HCT116 (cell line): ENCODE data around the gene FBXL16. TPM values are rescaled to one million over a fixed set of nuclear protein-coding genes. Genes with fewer than 3 reads are reported as not detected.

Experiments used
- ATAC-seq: fragments of 200-7000 bp; cut with Tn5 transposase; 2 replicates; pipeline ENCODE4 v1.9.1; 2020; ENCODE audit warnings: mild to moderate bottlenecking, moderate library complexity
- BruUV-seq: library from RNA; stranded (reverse); fragments of 400-500 nt; replicated peaks from 2 replicates; lab custom pipeline; 2021; lab: Mats Ljungman, UMichigan
- CTCF ChIA-PET: fragments of 300-600 bp; sonication (Branson Sonifier 250); formaldehyde crosslinking; loops from one replicate; lab custom pipeline; 2021; ENCODE audit warnings: antibody characterized with exemption; lab: Charles Lee
- POLR2A ChIA-PET: fragments of 300-600, 350-600 bp; sonication (Branson Sonifier 250); formaldehyde crosslinking; loops from one replicate; lab custom pipeline; 2021; ENCODE audit warnings: antibody characterized with exemption; lab: Charles Lee
- RAD21 ChIA-PET, 2 experiments: fragments of 300-600 bp; sonication (Branson Sonifier 250); formaldehyde crosslinking; loops; one replicate each; lab custom pipeline; 2023; ENCODE audit warnings: low total read pairs in 2 of 2; ENCODE audit not compliant: uncharacterized antibody in 2 of 2, unreplicated experiment in 2 of 2, low non-redundant PET in 1 of 2; lab: Charles Lee
- DNase-seq: peaks from one replicate; pipeline ENCODE4 v3.0.0-alpha.2; 2010; ENCODE audit warnings: low read depth, low spot score
- H2AFZ ChIP-seq: fragments of 200-600 bp; shearing (Covaris generic), sonication (generic); 2 replicates; pipeline ENCODE4 v1.6.1; 2017; ENCODE audit warnings: low read depth, mixed run types, mixed read lengths, antibody characterized with exemption, low read length; ENCODE audit not compliant: poor library complexity, severe bottlenecking
- H3K27ac ChIP-seq: 2 replicates; pipeline ENCODE4 v1.5.1; 2012; ENCODE audit warnings: low read depth, low read length
- H3K27me3 ChIP-seq: fragments of 200-600 bp; sonication (generic); 2 replicates; pipeline ENCODE4 v1.6.1; 2016; ENCODE audit warnings: mixed run types, low read length, mixed read lengths; ENCODE audit not compliant: insufficient read depth
- H3K36me3 ChIP-seq, 2 experiments: fragments of 200-500 bp in 1 of 2; fragments of 200-600 bp in 1 of 2; sonication (Bioruptor generic) in 1 of 2; sonication (generic) in 1 of 2; 2 replicates each; pipeline versions ENCODE4 v1.5.1 to v1.6.1; 2014 to 2016; ENCODE audit warnings: low read length in 2 of 2, inconsistent platforms in 1 of 2, mixed read lengths in 1 of 2, mixed run types in 1 of 2; ENCODE audit not compliant: insufficient read depth in 2 of 2, control insufficient read depth in 1 of 2
- H3K4me1 ChIP-seq, 2 experiments: fragments of 200-600 bp in 1 of 2; sonication (generic) in 1 of 2; 2 replicates each; pipeline versions ENCODE4 v1.5.1 to v1.6.1; 2012 to 2017; ENCODE audit warnings: low read length in 2 of 2, inconsistent platforms in 1 of 2, mild to moderate bottlenecking in 1 of 2, mixed read lengths in 1 of 2, mixed run types in 1 of 2, moderate library complexity in 1 of 2; ENCODE audit not compliant: insufficient read depth in 2 of 2, control insufficient read depth in 1 of 2
- H3K4me2 ChIP-seq: fragments of 200-600 bp; sonication (generic); 2 replicates; pipeline ENCODE4 v1.6.1; 2017; ENCODE audit warnings: mixed run types, low read length, mixed read lengths
- H3K4me3 ChIP-seq, 2 experiments: fragments of 200-600 bp in 1 of 2; sonication (generic) in 1 of 2; replicated peaks in 1 of 2; 2 replicates each; pipeline ENCODE4 v1.5.1; 2011 to 2016; ENCODE audit warnings: low read length in 2 of 2, control low read depth in 1 of 2, low read depth in 1 of 2, mild to moderate bottlenecking in 1 of 2, mixed read lengths in 1 of 2, mixed run types in 1 of 2
- H3K79me2 ChIP-seq: fragments of 200-600 bp; sonication (generic); 2 replicates; pipeline ENCODE4 v1.6.1; 2017; ENCODE audit warnings: mild to moderate bottlenecking, mixed run types, low read length, moderate library complexity, mixed read lengths; ENCODE audit not compliant: insufficient read depth
- H3K9ac ChIP-seq: fragments of 200-600 bp; sonication (generic); 2 replicates; pipeline ENCODE4 v1.6.1; 2016; ENCODE audit warnings: low read length, mixed read lengths
- H3K9me2 ChIP-seq: fragments of 200-600 bp; sonication (generic), shearing (Covaris generic); 2 replicates; pipeline ENCODE4 v1.6.1; 2017; ENCODE audit warnings: mixed run types, mild to moderate bottlenecking, moderate library complexity; ENCODE audit not compliant: insufficient read depth
- H3K9me3 ChIP-seq, 2 experiments: fragments of 200-500 bp in 1 of 2; fragments of 200-600 bp in 1 of 2; sonication (Bioruptor generic) in 1 of 2; sonication (generic) in 1 of 2; 2 replicates each; pipeline ENCODE4 v1.6.1; 2014 to 2017; ENCODE audit warnings: low read length in 2 of 2, mixed read lengths in 2 of 2, inconsistent platforms in 1 of 2, low read depth in 1 of 2, mild to moderate bottlenecking in 1 of 2, mixed run types in 1 of 2, moderate library complexity in 1 of 2; ENCODE audit not compliant: control insufficient read depth in 1 of 2, insufficient read depth in 1 of 2
- H4K20me1 ChIP-seq: fragments of 200-600 bp; sonication (generic), shearing (Covaris generic); 2 replicates; pipeline ENCODE4 v1.6.1; 2017; ENCODE audit warnings: mixed run types, mild to moderate bottlenecking, moderate library complexity; ENCODE audit not compliant: insufficient read depth
- CEBPB ChIP-seq: IDR thresholded peaks from 2 replicates; pipeline ENCODE4 v1.6.1; 2012; ENCODE audit warnings: low read depth
- EGR1 ChIP-seq: IDR thresholded peaks from 2 replicates; pipeline ENCODE4 v1.6.1; 2012; ENCODE audit warnings: low read depth
- EZH2 ChIP-seq: fragments of 200-600 bp; sonication (generic); IDR thresholded peaks from 2 replicates; pipeline ENCODE4 v1.6.1; 2017; ENCODE audit warnings: antibody characterized with exemption, mixed run types
- FOSL1 ChIP-seq: IDR thresholded peaks from 2 replicates; pipeline ENCODE4 v1.6.1; 2012; ENCODE audit warnings: low read depth
- POLR2A ChIP-seq: IDR thresholded peaks from 2 replicates; pipeline ENCODE4 v1.7.0; 2011; ENCODE audit warnings: borderline replicate concordance; ENCODE audit not compliant: insufficient read depth, insufficient read length; ENCODE audit errors: extremely low read depth
- POLR2AphosphoS5 ChIP-seq: IDR thresholded peaks from 2 replicates; pipeline ENCODE4 v1.6.1; 2011; ENCODE audit warnings: mild to moderate bottlenecking, low read depth, low read length, moderate library complexity
- SIN3A ChIP-seq: IDR thresholded peaks from 2 replicates; pipeline ENCODE4 v1.6.1; 2012; ENCODE audit warnings: low read depth
- SP1 ChIP-seq: IDR thresholded peaks from 2 replicates; pipeline ENCODE4 v1.6.1; 2012; ENCODE audit warnings: low read depth
- ZFX ChIP-seq: fragments of 450-650 bp; IDR thresholded peaks from 2 replicates; pipeline ENCODE4 v1.6.1; 2017
- intact Hi-C: fragments of 100-400 bp; cut with micrococcal nuclease; formaldehyde crosslinking; loops from 2 replicates; pipeline ENCODE4 v1.10.0; 2022
- total RNA-seq: library from RNA; stranded (reverse); gene quantifications from one replicate; pipeline ENCODE4 v1.2.1, GENCODE V29; 2021; ENCODE audit not compliant: unreplicated experiment
- TF ChIP-seq, protein P1 (sequence below): IDR thresholded peaks from 2 replicates; pipeline ENCODE4 v1.6.1; 2012; ENCODE audit warnings: low read depth
- TF ChIP-seq, protein P2 (sequence below), 3 experiments: fragments of 200-600 bp in 1 of 3; sonication (generic) in 1 of 3; IDR thresholded peaks in 2 of 3; conservative IDR thresholded peaks in 1 of 3; 2 replicates each; pipeline ENCODE4 v1.5.1; 2012 to 2017; ENCODE audit warnings: low read depth in 2 of 3, low read length in 2 of 3, antibody characterized with exemption in 1 of 3, borderline replicate concordance in 1 of 3, control low read depth in 1 of 3, mild to moderate bottlenecking in 1 of 3, mixed read lengths in 1 of 3, mixed run types in 1 of 3, moderate library complexity in 1 of 3; ENCODE audit not compliant: insufficient read depth in 1 of 3

FBXL16 gene
- total RNA-seq, 1 experiment from 2014 or later = 49.7 TPM

DNA sequence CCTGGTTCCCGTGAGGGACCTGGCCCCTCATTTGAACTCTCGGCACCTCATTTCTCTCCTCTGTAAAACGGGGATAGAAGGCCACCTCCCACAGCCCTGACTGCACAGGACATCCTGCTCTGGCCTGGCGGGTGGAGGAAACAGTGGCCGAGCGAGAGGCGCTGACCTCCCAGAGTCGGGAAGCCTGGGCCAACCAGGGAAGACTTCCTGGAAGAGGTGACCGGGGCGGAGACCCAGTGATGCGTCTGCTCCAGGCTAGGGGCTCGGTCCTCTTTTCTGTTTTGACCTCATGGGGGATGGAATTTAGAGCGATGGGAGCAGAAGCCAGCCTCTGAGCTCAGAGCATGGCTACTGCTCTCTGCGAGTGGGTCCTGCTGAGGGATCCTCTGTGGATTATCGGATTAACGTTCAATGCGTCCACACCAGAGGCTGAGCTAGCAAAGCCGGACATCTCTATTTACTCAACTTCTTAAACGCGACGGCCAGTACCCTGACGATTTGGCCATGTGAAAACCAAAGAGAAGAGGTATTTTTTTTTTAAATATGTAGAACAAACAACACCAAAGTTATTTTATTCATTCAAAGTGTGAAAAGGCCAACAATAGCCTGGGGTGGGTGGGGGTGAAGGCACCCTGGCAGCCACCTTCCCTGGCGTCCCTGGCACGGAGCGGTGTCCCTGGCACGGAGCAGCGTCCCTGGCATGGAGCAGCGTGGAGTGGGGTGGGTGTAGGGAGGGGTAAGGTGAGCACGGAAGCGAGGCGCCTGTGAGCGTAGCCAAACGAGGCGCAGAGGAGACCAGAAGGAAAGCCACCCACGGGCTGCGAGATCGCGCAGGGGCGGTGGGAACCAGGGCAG lies 45.8 kb upstream of the FBXL16 start:
- Histone ChIP-seq H3K9me2 (no peaks in the 10 kb centered on the region), H3K27me3 (no peaks in the 10 kb centered on the region), H3K36me3 (no peaks in the 10 kb centered on the region), H3K9ac (no peak overlapping the region), H3K27ac (no peak overlapping the region), H3K9me3 (peaks cover 0 to 2% of the 10 kb centered on the region in 2 experiments; a peak in 1 of 4 replicates), H3K79me2 (no peaks in the 10 kb centered on the region), H3K4me2 (no peak overlapping the region), H3K4me1 (peaks cover 5 to 14% of the 10 kb centered on the region in 2 experiments), H4K20me1 (no peaks in the 10 kb centered on the region), H3K4me3 (no peak overlapping the region), H2AFZ (no peak overlapping the region)
- TF ChIP-seq CEBPB (no peak), SP1 (no peak), FOSL1 (no peak), SIN3A (no peak), POLR2AphosphoS5 (no peak), POLR2A (no peak), EGR1 (no peak), ZFX (no peak), EZH2 (no peak)
- TF ChIP-seq, protein P1, sequence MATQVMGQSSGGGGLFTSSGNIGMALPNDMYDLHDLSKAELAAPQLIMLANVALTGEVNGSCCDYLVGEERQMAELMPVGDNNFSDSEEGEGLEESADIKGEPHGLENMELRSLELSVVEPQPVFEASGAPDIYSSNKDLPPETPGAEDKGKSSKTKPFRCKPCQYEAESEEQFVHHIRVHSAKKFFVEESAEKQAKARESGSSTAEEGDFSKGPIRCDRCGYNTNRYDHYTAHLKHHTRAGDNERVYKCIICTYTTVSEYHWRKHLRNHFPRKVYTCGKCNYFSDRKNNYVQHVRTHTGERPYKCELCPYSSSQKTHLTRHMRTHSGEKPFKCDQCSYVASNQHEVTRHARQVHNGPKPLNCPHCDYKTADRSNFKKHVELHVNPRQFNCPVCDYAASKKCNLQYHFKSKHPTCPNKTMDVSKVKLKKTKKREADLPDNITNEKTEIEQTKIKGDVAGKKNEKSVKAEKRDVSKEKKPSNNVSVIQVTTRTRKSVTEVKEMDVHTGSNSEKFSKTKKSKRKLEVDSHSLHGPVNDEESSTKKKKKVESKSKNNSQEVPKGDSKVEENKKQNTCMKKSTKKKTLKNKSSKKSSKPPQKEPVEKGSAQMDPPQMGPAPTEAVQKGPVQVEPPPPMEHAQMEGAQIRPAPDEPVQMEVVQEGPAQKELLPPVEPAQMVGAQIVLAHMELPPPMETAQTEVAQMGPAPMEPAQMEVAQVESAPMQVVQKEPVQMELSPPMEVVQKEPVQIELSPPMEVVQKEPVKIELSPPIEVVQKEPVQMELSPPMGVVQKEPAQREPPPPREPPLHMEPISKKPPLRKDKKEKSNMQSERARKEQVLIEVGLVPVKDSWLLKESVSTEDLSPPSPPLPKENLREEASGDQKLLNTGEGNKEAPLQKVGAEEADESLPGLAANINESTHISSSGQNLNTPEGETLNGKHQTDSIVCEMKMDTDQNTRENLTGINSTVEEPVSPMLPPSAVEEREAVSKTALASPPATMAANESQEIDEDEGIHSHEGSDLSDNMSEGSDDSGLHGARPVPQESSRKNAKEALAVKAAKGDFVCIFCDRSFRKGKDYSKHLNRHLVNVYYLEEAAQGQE = no peak
- TF ChIP-seq, protein P2, sequence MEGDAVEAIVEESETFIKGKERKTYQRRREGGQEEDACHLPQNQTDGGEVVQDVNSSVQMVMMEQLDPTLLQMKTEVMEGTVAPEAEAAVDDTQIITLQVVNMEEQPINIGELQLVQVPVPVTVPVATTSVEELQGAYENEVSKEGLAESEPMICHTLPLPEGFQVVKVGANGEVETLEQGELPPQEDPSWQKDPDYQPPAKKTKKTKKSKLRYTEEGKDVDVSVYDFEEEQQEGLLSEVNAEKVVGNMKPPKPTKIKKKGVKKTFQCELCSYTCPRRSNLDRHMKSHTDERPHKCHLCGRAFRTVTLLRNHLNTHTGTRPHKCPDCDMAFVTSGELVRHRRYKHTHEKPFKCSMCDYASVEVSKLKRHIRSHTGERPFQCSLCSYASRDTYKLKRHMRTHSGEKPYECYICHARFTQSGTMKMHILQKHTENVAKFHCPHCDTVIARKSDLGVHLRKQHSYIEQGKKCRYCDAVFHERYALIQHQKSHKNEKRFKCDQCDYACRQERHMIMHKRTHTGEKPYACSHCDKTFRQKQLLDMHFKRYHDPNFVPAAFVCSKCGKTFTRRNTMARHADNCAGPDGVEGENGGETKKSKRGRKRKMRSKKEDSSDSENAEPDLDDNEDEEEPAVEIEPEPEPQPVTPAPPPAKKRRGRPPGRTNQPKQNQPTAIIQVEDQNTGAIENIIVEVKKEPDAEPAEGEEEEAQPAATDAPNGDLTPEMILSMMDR (IDR thresholded peaks at IDR 0.05 in 2 of 3, conservative IDR thresholded peaks at IDR 0.05 in 1 of 3; ENCODE audit: borderline replicate concordance in 1 of 3, insufficient read depth in 1 of 3, low read depth in 2 of 3, low read length in 2 of 3) = no peak
- BruUV-seq = no TSS peak
- no peak for DNase-seq
- RAD21 ChIA-PET = no interaction called here
- CTCF ChIA-PET = interaction anchor here (1.3 kb wide), 1 partner anchor 10 kb away, joined by 7 read pairs; the partner anchor contains the start of gene CIAO3
- POLR2A ChIA-PET = no interaction called here
- no peak for ATAC-seq
- intact Hi-C loops = no loop called here
